Osteocyte (in vitro differentiated cells): ENCODE data around the gene RCOR3. TPM values are rescaled to one million over a fixed set of nuclear protein-coding genes. Genes with fewer than 3 reads are reported as not detected.

Source experiments
- DNase-seq: peaks from one replicate; pipeline ENCODE4 v3.0.0; 2021; ENCODE audit warnings: mixed read lengths; ENCODE audit not compliant: unreplicated experiment; ENCODE audit errors: extremely low spot score
- H3K27ac Mint-ChIP-seq: one replicate; pipeline ENCODE4 v1.8.0; 2021; ENCODE audit warnings: mild to moderate bottlenecking, mixed read lengths; ENCODE audit not compliant: unreplicated experiment
- H3K27me3 Mint-ChIP-seq: one replicate; pipeline ENCODE4 v1.8.0; 2021; ENCODE audit warnings: mixed read lengths; ENCODE audit not compliant: unreplicated experiment
- H3K36me3 Mint-ChIP-seq: one replicate; pipeline ENCODE4 v1.8.0; 2021; ENCODE audit warnings: mixed read lengths; ENCODE audit not compliant: unreplicated experiment
- H3K4me1 Mint-ChIP-seq: one replicate; pipeline ENCODE4 v1.8.0; 2021; ENCODE audit warnings: mixed read lengths; ENCODE audit not compliant: unreplicated experiment
- H3K4me3 Mint-ChIP-seq: one replicate; pipeline ENCODE4 v1.8.0; 2021; ENCODE audit warnings: mild to moderate bottlenecking, moderate library complexity, mixed read lengths; ENCODE audit not compliant: unreplicated experiment
- H3K9me3 Mint-ChIP-seq: one replicate; pipeline ENCODE4 v1.8.0; 2021; ENCODE audit warnings: mixed read lengths; ENCODE audit not compliant: unreplicated experiment
- CTCF ChIP-seq: fragments of 200-600 bp; sonication (generic); IDR thresholded peaks from 2 replicates; pipeline ENCODE4 v1.5.0; 2021; ENCODE audit warnings: antibody characterized with exemption, mild to moderate bottlenecking, moderate library complexity
- total RNA-seq: library from RNA; stranded (reverse); gene quantifications from 2 replicates; pipeline ENCODE4 v1.2.1, GENCODE V29; 2021

The RCOR3 gene
- total RNA-seq, 1 donor from 2014 or later = 51.0 TPM

GRCh38 chr1:211280910-211281309, 21.7 kb downstream of the RCOR3 start:
- Mint-ChIP-seq H3K36me3 (peaks cover 21% of the 10 kb centered on the region), H3K4me1 (no peaks in the 10 kb centered on the region), H3K9me3 (no peaks in the 10 kb centered on the region), H3K27me3 (no peaks in the 10 kb centered on the region), H3K27ac (no peak overlapping the region), H3K4me3 (no peak overlapping the region)
- DNase-seq = no peak
- no peak for TF ChIP-seq CTCF

GRCh38 chr1:211281320-211282022, 22.3 kb downstream of the RCOR3 start:
- Mint-ChIP-seq H3K27me3 (no peaks in the 10 kb centered on the region), H3K27ac (no peak overlapping the region), H3K4me3 (no peak overlapping the region), H3K9me3 (no peaks in the 10 kb centered on the region), H3K36me3 (peaks cover 23% of the 10 kb centered on the region), H3K4me1 (no peaks in the 10 kb centered on the region)
- no peak for DNase-seq
- no peak for TF ChIP-seq CTCF

GRCh38 chr1:211282023-211282373, 22.8 kb downstream of the RCOR3 start:
- TF ChIP-seq CTCF = no peak
- H3K27ac Mint-ChIP-seq = no peak overlapping the region

GRCh38 chr1:211285196-211285595, 26.0 kb downstream of the RCOR3 start:
- Mint-ChIP-seq H3K27me3 (no peaks in the 10 kb centered on the region), H3K4me1 (peaks cover 1% of the 10 kb centered on the region), H3K36me3 (peaks cover 34% of the 10 kb centered on the region), H3K9me3 (no peaks in the 10 kb centered on the region), H3K4me3 (no peak overlapping the region), H3K27ac (no peak overlapping the region)
- DNase-seq = no peak
- TF ChIP-seq CTCF = no peak

More at GRCh38 chr1:211282023-211282373, 22.8 kb downstream of the RCOR3 start:
- no peaks in the 10 kb centered on the region for H3K4me1 Mint-ChIP-seq
- H3K4me3 Mint-ChIP-seq = no peak overlapping the region
- peaks cover 27% of the 10 kb centered on the region for H3K36me3 Mint-ChIP-seq
- H3K27me3 Mint-ChIP-seq = no peaks in the 10 kb centered on the region
- no peak for DNase-seq
- no peaks in the 10 kb centered on the region for H3K9me3 Mint-ChIP-seq

GRCh38 chr1:211287218-211287617, 28.1 kb downstream of the RCOR3 start:
- no peak overlapping the region for H3K27ac Mint-ChIP-seq
- H3K36me3 Mint-ChIP-seq = peaks cover 49% of the 10 kb centered on the region
- H3K4me3 Mint-ChIP-seq = no peak overlapping the region
- H3K4me1 Mint-ChIP-seq = peaks cover 4% of the 10 kb centered on the region
- no peaks in the 10 kb centered on the region for H3K9me3 Mint-ChIP-seq
- H3K27me3 Mint-ChIP-seq = no peaks in the 10 kb centered on the region
- no peak for TF ChIP-seq CTCF
- no peak for DNase-seq
